K562 (cell line): ENCODE data around the gene HDLBP. TPM values are rescaled to one million over a fixed set of nuclear protein-coding genes. Genes with fewer than 3 reads are reported as not detected.

ENCODE experiments used
- BACH1 ChIP-seq: fragments of 200-800 bp; sonication (Bioruptor generic); IDR thresholded peaks from 2 replicates; pipeline ENCODE4 v1.6.1; 2016; ENCODE audit warnings: missing genetic modification characterization, missing compliant biosample characterization
- CXXC5 ChIP-seq: fragments of 250-450 bp; sonication (Bioruptor Pico); IDR thresholded peaks from 2 replicates; pipeline ENCODE4 v1.8.0; 2022; ENCODE audit warnings: inconsistent platforms, mild to moderate bottlenecking, moderate library complexity
- GABPB2 ChIP-seq: fragments of 250-450 bp; sonication (Bioruptor Pico); conservative IDR thresholded peaks from 2 replicates; pipeline ENCODE4 v1.5.1; 2021; ENCODE audit warnings: mild to moderate bottlenecking
- GATAD2A ChIP-seq: fragments of 450-650 bp; IDR thresholded peaks from 2 replicates; pipeline ENCODE4 v1.6.1; 2017
- HBP1 ChIP-seq: fragments of 450-650 bp; formaldehyde crosslinking; IDR thresholded peaks from 2 replicates; pipeline ENCODE4 v1.4.0; 2022; ENCODE audit warnings: missing genetic modification characterization
- LARP7 ChIP-seq: fragments of 450-650 bp; IDR thresholded peaks from 2 replicates; pipeline ENCODE4 v1.6.1; 2016
- MEIS2 ChIP-seq: fragments of 450-650 bp; IDR thresholded peaks from 2 replicates; pipeline ENCODE4 v1.6.1; 2014; ENCODE audit warnings: mild to moderate bottlenecking; ENCODE audit not compliant: partially characterized antibody
- PHF8 ChIP-seq: fragments of 200-600 bp; sonication (generic); IDR thresholded peaks from 2 replicates; pipeline ENCODE4 v1.6.1; 2012; ENCODE audit warnings: mixed run types, mild to moderate bottlenecking, inconsistent platforms, low read length, moderate library complexity, borderline replicate concordance
- RCOR1 ChIP-seq, 2 experiments: IDR thresholded peaks; 2 replicates each; pipeline ENCODE4 v1.6.1; 2012; ENCODE audit warnings: low read depth in 2 of 2, low read length in 2 of 2, borderline replicate concordance in 1 of 2, improper control_type of control experiment in 1 of 2
- SAP30 ChIP-seq: fragments of 200-600 bp; sonication (generic); IDR thresholded peaks from 2 replicates; pipeline ENCODE4 v1.6.1; 2012; ENCODE audit warnings: borderline replicate concordance, low read depth, mild to moderate bottlenecking, moderate library complexity, low read length, control low read depth, inconsistent platforms; ENCODE audit not compliant: insufficient read depth, poor library complexity, severe bottlenecking
- SP2 ChIP-seq: IDR thresholded peaks from 2 replicates; pipeline ENCODE4 v1.6.1; 2011; ENCODE audit warnings: mild to moderate bottlenecking, low read depth, low read length, moderate library complexity; ENCODE audit not compliant: poor library complexity, severe bottlenecking; ENCODE audit errors: extremely low read depth
- TAF1 ChIP-seq: IDR thresholded peaks from 2 replicates; pipeline ENCODE4 v1.6.1; 2011; ENCODE audit warnings: mild to moderate bottlenecking, low read length, moderate library complexity; ENCODE audit not compliant: insufficient read depth, control insufficient read depth, severe bottlenecking; ENCODE audit errors: extremely low read depth
- ZFX ChIP-seq: sonication (generic); formaldehyde crosslinking; IDR thresholded peaks from 2 replicates; pipeline ENCODE4 v1.8.0; 2022; ENCODE audit warnings: mild to moderate bottlenecking, missing genetic modification reagents, moderate library complexity
- polyA plus RNA-seq, 8 experiments: library from polyadenylated mRNA; depleted of rRNA in 4 of 8; stranded (reverse) in 5 of 8; unstranded in 3 of 8; fragments of >200 nt; fragmentation: Nextera tagmentation in 2 of 8; fragmentation: Illumina TruSeq in 1 of 8; extraction: Ambion mirVana in 2 of 8; extraction: Trizol in 1 of 8; gene quantifications; 2 replicates each; pipeline versions ENCODE4 v1.2.1 to v1.2.3, GENCODE V29; 2011 to 2014; ENCODE audit warnings: inconsistent platforms in 1 of 8, missing spikeins in 1 of 8
- total RNA-seq, 7 experiments: library from RNA; depleted of rRNA in 6 of 7; stranded (reverse); fragments of >200 nt in 6 of 7; fragmentation: Illumina TruSeq in 2 of 7; extraction: Trizol in 2 of 7; gene quantifications; 2 replicates each; pipeline versions ENCODE4 v1.2.1 to v1.2.3, GENCODE V29; 2011 to 2021; ENCODE audit warnings: low replicate concordance in 1 of 7
- TF ChIP-seq, protein P1 (sequence below): fragments of 250-450 bp; sonication (Bioruptor Pico); IDR thresholded peaks from 2 replicates; pipeline ENCODE4 v1.4.0; 2020; ENCODE audit warnings: mild to moderate bottlenecking, moderate library complexity
- TF ChIP-seq, protein P2 (sequence below): fragments of 450-650 bp; IDR thresholded peaks from 2 replicates; pipeline ENCODE4 v1.6.1; 2018; ENCODE audit not compliant: partially characterized antibody

Gene HDLBP
- total and polyA plus RNA-seq, 9 of the 15 experiments (the other 6 are each of a cell fraction or from before 2014, with no cell fraction given): 24.4 to 378 (median 146) TPM

- TF ChIP-seq CXXC5 (CRISPR knock-in tag): peak; percentile 54; the same call in 1 of the 2 replicates
- TF ChIP-seq PHF8: peak; percentile 68
- TF ChIP-seq GATAD2A: 0 out of 2 replicates have a peak, but pooled peaks have one; percentile 22
- TF ChIP-seq RCOR1 (IDR thresholded peaks at IDR 0.05; ENCODE audit: borderline replicate concordance in 1 of 2, low read depth in 2 of 2, low read length in 2 of 2): no peak
- TF ChIP-seq, protein P1, sequence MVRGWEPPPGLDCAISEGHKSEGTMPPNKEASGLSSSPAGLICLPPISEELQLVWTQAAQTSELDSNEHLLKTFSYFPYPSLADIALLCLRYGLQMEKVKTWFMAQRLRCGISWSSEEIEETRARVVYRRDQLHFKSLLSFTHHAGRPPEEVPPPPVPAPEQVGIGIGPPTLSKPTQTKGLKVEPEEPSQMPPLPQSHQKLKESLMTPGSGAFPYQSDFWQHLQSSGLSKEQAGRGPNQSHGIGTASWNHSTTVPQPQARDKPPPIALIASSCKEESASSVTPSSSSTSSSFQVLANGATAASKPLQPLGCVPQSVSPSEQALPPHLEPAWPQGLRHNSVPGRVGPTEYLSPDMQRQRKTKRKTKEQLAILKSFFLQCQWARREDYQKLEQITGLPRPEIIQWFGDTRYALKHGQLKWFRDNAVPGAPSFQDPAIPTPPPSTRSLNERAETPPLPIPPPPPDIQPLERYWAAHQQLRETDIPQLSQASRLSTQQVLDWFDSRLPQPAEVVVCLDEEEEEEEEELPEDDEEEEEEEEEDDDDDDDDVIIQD (CRISPR knock-in tag): no peak
- peak; percentile 73 for TF ChIP-seq SAP30
- no peak for TF ChIP-seq BACH1 (tag)
- TF ChIP-seq TAF1: peak; percentile 20
- TF ChIP-seq ZFX (CRISPR knock-in tag): peak; percentile 78
- TF ChIP-seq, protein P2, sequence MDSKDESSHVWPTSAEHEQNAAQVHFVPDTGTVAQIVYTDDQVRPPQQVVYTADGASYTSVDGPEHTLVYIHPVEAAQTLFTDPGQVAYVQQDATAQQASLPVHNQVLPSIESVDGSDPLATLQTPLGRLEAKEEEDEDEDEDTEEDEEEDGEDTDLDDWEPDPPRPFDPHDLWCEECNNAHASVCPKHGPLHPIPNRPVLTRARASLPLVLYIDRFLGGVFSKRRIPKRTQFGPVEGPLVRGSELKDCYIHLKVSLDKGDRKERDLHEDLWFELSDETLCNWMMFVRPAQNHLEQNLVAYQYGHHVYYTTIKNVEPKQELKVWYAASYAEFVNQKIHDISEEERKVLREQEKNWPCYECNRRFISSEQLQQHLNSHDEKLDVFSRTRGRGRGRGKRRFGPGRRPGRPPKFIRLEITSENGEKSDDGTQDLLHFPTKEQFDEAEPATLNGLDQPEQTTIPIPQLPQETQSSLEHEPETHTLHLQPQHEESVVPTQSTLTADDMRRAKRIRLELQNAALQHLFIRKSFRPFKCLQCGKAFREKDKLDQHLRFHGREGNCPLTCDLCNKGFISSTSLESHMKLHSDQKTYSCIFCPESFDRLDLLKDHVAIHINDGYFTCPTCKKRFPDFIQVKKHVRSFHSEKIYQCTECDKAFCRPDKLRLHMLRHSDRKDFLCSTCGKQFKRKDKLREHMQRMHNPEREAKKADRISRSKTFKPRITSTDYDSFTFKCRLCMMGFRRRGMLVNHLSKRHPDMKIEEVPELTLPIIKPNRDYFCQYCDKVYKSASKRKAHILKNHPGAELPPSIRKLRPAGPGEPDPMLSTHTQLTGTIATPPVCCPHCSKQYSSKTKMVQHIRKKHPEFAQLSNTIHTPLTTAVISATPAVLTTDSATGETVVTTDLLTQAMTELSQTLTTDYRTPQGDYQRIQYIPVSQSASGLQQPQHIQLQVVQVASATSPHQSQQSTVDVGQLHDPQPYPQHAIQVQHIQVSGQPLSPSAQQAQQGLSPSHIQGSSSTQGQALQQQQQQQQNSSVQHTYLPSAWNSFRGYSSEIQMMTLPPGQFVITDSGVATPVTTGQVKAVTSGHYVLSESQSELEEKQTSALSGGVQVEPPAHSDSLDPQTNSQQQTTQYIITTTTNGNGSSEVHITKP: peak; percentile 81
- no peak for TF ChIP-seq GABPB2 (CRISPR knock-in tag)
- no peak for TF ChIP-seq LARP7
- no peak for TF ChIP-seq SP2
- TF ChIP-seq MEIS2: no peak
- no peak for TF ChIP-seq HBP1
Measured at GRCh38 chr2:241315879-241316631, 583 bp upstream of the HDLBP start, which contains the start of gene SEPTIN2 (continued).
